Natural killer cell (primary cell): Measurements from ENCODE around the gene FAM120A. TPM values are rescaled to one million over a fixed set of nuclear protein-coding genes. Genes with fewer than 3 reads are reported as not detected.

ENCODE experiments used
- ATAC-seq, 3 donors: fragments of 150-1000 bp in 2 of 3; fragments of 200-7000 bp in 1 of 3; cut with Tn5 transposase; 1 replicate in 1 of 3; 2 replicates in 2 of 3; pipeline ENCODE4 v1.10.0; 2021; ENCODE audit warnings: mild to moderate bottlenecking in 2 of 3, moderate library complexity in 2 of 3
- DNase-seq, 2 donors: peaks; one replicate each; pipeline versions ENCODE4 v3.0.0 to v3.0.0-alpha.2; 2013 to 2021; ENCODE audit warnings: mixed read lengths in 1 of 2
- H3K27ac ChIP-seq: one replicate; pipeline ENCODE4 v1.5.1; 2013; ENCODE audit warnings: mild to moderate bottlenecking, low read length
- H3K27me3 ChIP-seq: one replicate; pipeline ENCODE4 v1.6.1; 2013; ENCODE audit warnings: low read length; ENCODE audit not compliant: control insufficient read depth, insufficient read depth
- H3K36me3 ChIP-seq: one replicate; pipeline ENCODE4 v1.6.1; 2013; ENCODE audit warnings: low read length; ENCODE audit not compliant: control insufficient read depth, insufficient read depth
- H3K4me1 ChIP-seq: one replicate; pipeline ENCODE4 v1.6.1; 2013; ENCODE audit warnings: low read length; ENCODE audit not compliant: control insufficient read depth, insufficient read depth
- H3K4me3 ChIP-seq: one replicate; pipeline ENCODE4 v1.5.1; 2013; ENCODE audit warnings: low read length
- H3K9me3 ChIP-seq: one replicate; pipeline ENCODE4 v1.6.1; 2013; ENCODE audit warnings: low read length; ENCODE audit not compliant: control insufficient read depth, insufficient read depth
- H3K27ac Mint-ChIP-seq, 2 donors: one replicate each; pipeline ENCODE4 v1.8.0; 2022; ENCODE audit warnings: mild to moderate bottlenecking in 2 of 2, mixed read lengths in 2 of 2, moderate library complexity in 1 of 2
- H3K27me3 Mint-ChIP-seq, 2 donors: one replicate each; pipeline ENCODE4 v1.8.0; 2022; ENCODE audit warnings: low read depth in 2 of 2, mixed read lengths in 2 of 2
- H3K36me3 Mint-ChIP-seq: one replicate; pipeline ENCODE4 v1.8.0; 2022; ENCODE audit warnings: mixed read lengths
- H3K4me1 Mint-ChIP-seq, 2 donors: one replicate each; pipeline ENCODE4 v1.8.0; 2022; ENCODE audit warnings: mixed read lengths in 2 of 2
- H3K4me3 Mint-ChIP-seq: one replicate; pipeline ENCODE4 v1.8.0; 2022; ENCODE audit warnings: mild to moderate bottlenecking, moderate library complexity, mixed read lengths
- H3K9me3 Mint-ChIP-seq, 2 donors: one replicate each; pipeline ENCODE4 v1.8.0; 2022; ENCODE audit warnings: mixed read lengths in 2 of 2
- CTCF ChIP-seq: fragments of 200-600 bp; IDR thresholded peaks from one replicate; pipeline ENCODE4 v1.8.0; 2022; ENCODE audit warnings: antibody characterized with exemption
- WGBS: methylation state at CpG from one replicate; pipeline ENCODE4 v1.1.7; 2013; ENCODE audit warnings: missing lambda C conversion rate; ENCODE audit not compliant: insufficient coverage; 5-methylcytosine and 5-hydroxymethylcytosine counted together
- intact Hi-C: fragments of 100-400 bp; cut with micrococcal nuclease; formaldehyde crosslinking; loops from one replicate; pipeline ENCODE4 v1.14.2; 2022
- total RNA-seq, 4 donors: library from RNA; stranded (reverse); fragments of 120-200 nt in 1 of 4; gene quantifications; one replicate each; pipeline versions ENCODE4 v1.2.3 to v1.2.4, GENCODE V29; 2013 to 2022

Gene FAM120A
- total RNA-seq, 3 donors from 2014 or later (not counting 1 experiment from before 2014, with no cell fraction given): 87.7 to 96.1 (median 91.5) TPM

GRCh38 chr9:93467462-93467861 lies 16.0 kb downstream of the FAM120A start:
- H3K4me3 ChIP-seq: no peak overlapping the region
- Mint-ChIP-seq H3K9me3 (no peaks in the 10 kb centered on the region), H3K4me3 (no peak overlapping the region), H3K27ac (peak overlapping the region; percentile 91 to 93), H3K27me3 (no peaks in the 10 kb centered on the region), H3K36me3 (no peaks in the 10 kb centered on the region), H3K4me1 (peaks cover 77 to 93% of the 10 kb centered on the region in 2 donors)
- no peak overlapping the region for H3K27ac ChIP-seq
- no peaks in the 10 kb centered on the region for H3K27me3 ChIP-seq
- TF ChIP-seq CTCF: no peak
- 100% methylated on average over 3 of the region's 3 CpGs for WGBS
- no peaks in the 10 kb centered on the region for H3K9me3 ChIP-seq
- intact Hi-C loops: loop anchor here (5.0 kb wide), 2 partner anchors 35 to 100 kb away; no protein-coding TSS in a partner anchor
- H3K4me1 ChIP-seq: peaks cover 31% of the 10 kb centered on the region
- H3K36me3 ChIP-seq: no peaks in the 10 kb centered on the region
- ATAC-seq: no peak
- no peak for DNase-seq

GRCh38 chr9:93468763-93469456 lies 17.4 kb downstream of the FAM120A start:
- DNase-seq (peak in 1 of 2 donors; percentile 17), ATAC-seq (peak; percentile 60 to 70 (median 68))
- no peaks in the 10 kb centered on the region for H3K27me3 ChIP-seq
- Mint-ChIP-seq H3K36me3 (no peaks in the 10 kb centered on the region), H3K4me1 (peaks cover 66 to 79% of the 10 kb centered on the region in 2 donors), H3K27ac (peak overlapping the region; percentile 91 to 93), H3K9me3 (no peaks in the 10 kb centered on the region), H3K4me3 (peak overlapping the region; percentile 85), H3K27me3 (no peaks in the 10 kb centered on the region)
- 39% methylated on average over 3 of the region's 5 CpGs for WGBS
- peaks cover 2% of the 10 kb centered on the region for H3K36me3 ChIP-seq
- H3K9me3 ChIP-seq: no peaks in the 10 kb centered on the region
- peak overlapping the region; percentile 37 for H3K27ac ChIP-seq
- H3K4me3 ChIP-seq: no peak overlapping the region
- H3K4me1 ChIP-seq: peaks cover 31% of the 10 kb centered on the region
- no peak for TF ChIP-seq CTCF
- intact Hi-C loops: loop anchor here (5.0 kb wide), 2 partner anchors 33 to 98 kb away; no protein-coding TSS in a partner anchor

- H3K4me3 Mint-ChIP-seq: no peak overlapping the region
- 90% methylated on average over 4 of the region's 5 CpGs for WGBS
Measured at GRCh38 chr9:93470391-93470790, 18.9 kb downstream of the FAM120A start.

More at GRCh38 chr9:93470391-93470790, 18.9 kb downstream of the FAM120A start:
- intact Hi-C loops: no loop called here
- no peaks in the 10 kb centered on the region for H3K36me3 Mint-ChIP-seq
- Histone ChIP-seq H3K36me3 (peaks cover 4% of the 10 kb centered on the region), H3K27me3 (no peaks in the 10 kb centered on the region), H3K4me1 (peaks cover 23% of the 10 kb centered on the region), H3K27ac (no peak overlapping the region), H3K9me3 (no peaks in the 10 kb centered on the region), H3K4me3 (no peak overlapping the region)
- H3K9me3 Mint-ChIP-seq: no peaks in the 10 kb centered on the region
- H3K4me1 Mint-ChIP-seq: peaks cover 54 to 67% of the 10 kb centered on the region in 2 donors
- DNase-seq: no peak
- no peak for TF ChIP-seq CTCF
- H3K27me3 Mint-ChIP-seq: no peaks in the 10 kb centered on the region
- peak overlapping the region; percentile 56 to 93 for H3K27ac Mint-ChIP-seq
- ATAC-seq: no peak
